Measurements from ENCODE around the gene CD248. TPM values are rescaled to one million over a fixed set of nuclear protein-coding genes. Genes with fewer than 3 reads are reported as not detected.

The CD248 gene
- total and polyA plus RNA-seq, 8 donors = 69.8 to 128 (median 92.4) TPM

- ATAC-seq (peak; percentile 21), DNase-seq (peak in 1 of 4 donors; percentile 88)
- H3K4me3 ChIP-seq = no peak overlapping the region
- peaks cover 0 to 5% of the 10 kb centered on the region in 2 donors for H3K36me3 ChIP-seq
- H3K27ac ChIP-seq = peak overlapping the region; percentile 13 to 24
- intact Hi-C loops (cut with DNase I) = no loop called here
- peak; percentile 48 to 69 for TF ChIP-seq CTCF (IDR thresholded peaks at IDR 0.05)
- H3K4me1 ChIP-seq = peaks cover 0 to 8% of the 10 kb centered on the region in 2 donors
- H3K9me3 ChIP-seq = no peaks in the 10 kb centered on the region
- H3K27me3 ChIP-seq = peaks cover 0 to 7% of the 10 kb centered on the region in 2 donors
Measured at GRCh38 chr11:66363805-66364535, 47.1 kb upstream of the CD248 start.

- DNase-seq = peak in 3 of 4 donors; percentile 30 to 86 (median 80)
- intact Hi-C loops (cut with DNase I) = no loop called here
- Histone ChIP-seq H3K27me3 (no peaks in the 10 kb centered on the region), H3K9me3 (no peaks in the 10 kb centered on the region), H3K27ac (peak overlapping the region; percentile 13 to 33), H3K36me3 (no peaks in the 10 kb centered on the region), H3K4me3 (no peak overlapping the region), H3K4me1 (peaks cover 0 to 8% of the 10 kb centered on the region in 2 donors)
- peak; percentile 88 for ATAC-seq
- TF ChIP-seq CTCF (IDR thresholded peaks at IDR 0.05) = no peak
Measured at GRCh38 chr11:66363187-66363601, 46.4 kb upstream of the CD248 start.

GRCh38 chr11:66362481-66363147, 45.8 kb upstream of the CD248 start:
- H3K27ac ChIP-seq = peak overlapping the region in 1 of 2 donors; percentile 33
- no peak overlapping the region for H3K4me3 ChIP-seq
- H3K4me1 ChIP-seq = peaks cover 0 to 8% of the 10 kb centered on the region in 2 donors
- H3K27me3 ChIP-seq = no peaks in the 10 kb centered on the region
- intact Hi-C loops (cut with DNase I) = no loop called here
- DNase-seq (peak in 1 of 4 donors; percentile 57), ATAC-seq (peak; percentile 69)
- no peak for TF ChIP-seq CTCF (IDR thresholded peaks at IDR 0.05)
- H3K9me3 ChIP-seq = no peaks in the 10 kb centered on the region
- no peaks in the 10 kb centered on the region for H3K36me3 ChIP-seq

- peaks cover 0 to 8% of the 10 kb centered on the region in 2 donors for H3K4me1 ChIP-seq
- no peak for TF ChIP-seq CTCF (IDR thresholded peaks at IDR 0.05)
- intact Hi-C loops (cut with DNase I) = no loop called here
Measured at GRCh38 chr11:66361502-66361941, 44.7 kb upstream of the CD248 start.

GRCh38 chr11:66360406-66361073, 43.7 kb upstream of the CD248 start:
- intact Hi-C loops (cut with DNase I) = no loop called here
- TF ChIP-seq CTCF (IDR thresholded peaks at IDR 0.05) = no peak
- no peak for DNase-seq
- Histone ChIP-seq H3K4me3 (no peak overlapping the region), H3K36me3 (no peaks in the 10 kb centered on the region), H3K27ac (no peak overlapping the region), H3K9me3 (no peaks in the 10 kb centered on the region), H3K4me1 (peaks cover 0 to 8% of the 10 kb centered on the region in 2 donors), H3K27me3 (no peaks in the 10 kb centered on the region)
- no peak for ATAC-seq

More at GRCh38 chr11:66361502-66361941, 44.7 kb upstream of the CD248 start:
- ATAC-seq (no peak), DNase-seq (no peak)
- Histone ChIP-seq H3K9me3 (no peaks in the 10 kb centered on the region), H3K4me3 (no peak overlapping the region), H3K27me3 (no peaks in the 10 kb centered on the region), H3K36me3 (no peaks in the 10 kb centered on the region), H3K27ac (no peak overlapping the region)

All from left lung (tissue), 10 donors.